Natural killer cell (primary cell): ENCODE data around the gene GNPNAT1. TPM values are rescaled to one million over a fixed set of nuclear protein-coding genes. Genes with fewer than 3 reads are reported as not detected.

Source experiments
- ATAC-seq, 3 donors: fragments of 150-1000 bp in 2 of 3; fragments of 200-7000 bp in 1 of 3; cut with Tn5 transposase; 1 replicate in 1 of 3; 2 replicates in 2 of 3; pipeline ENCODE4 v1.10.0; 2021; ENCODE audit warnings: mild to moderate bottlenecking in 2 of 3, moderate library complexity in 2 of 3
- DNase-seq, 2 donors: peaks; one replicate each; pipeline versions ENCODE4 v3.0.0 to v3.0.0-alpha.2; 2013 to 2021; ENCODE audit warnings: mixed read lengths in 1 of 2
- H3K27ac ChIP-seq: one replicate; pipeline ENCODE4 v1.5.1; 2013; ENCODE audit warnings: mild to moderate bottlenecking, low read length
- H3K27me3 ChIP-seq: one replicate; pipeline ENCODE4 v1.6.1; 2013; ENCODE audit warnings: low read length; ENCODE audit not compliant: control insufficient read depth, insufficient read depth
- H3K36me3 ChIP-seq: one replicate; pipeline ENCODE4 v1.6.1; 2013; ENCODE audit warnings: low read length; ENCODE audit not compliant: control insufficient read depth, insufficient read depth
- H3K4me1 ChIP-seq: one replicate; pipeline ENCODE4 v1.6.1; 2013; ENCODE audit warnings: low read length; ENCODE audit not compliant: control insufficient read depth, insufficient read depth
- H3K4me3 ChIP-seq: one replicate; pipeline ENCODE4 v1.5.1; 2013; ENCODE audit warnings: low read length
- H3K9me3 ChIP-seq: one replicate; pipeline ENCODE4 v1.6.1; 2013; ENCODE audit warnings: low read length; ENCODE audit not compliant: control insufficient read depth, insufficient read depth
- H3K27ac Mint-ChIP-seq, 2 donors: one replicate each; pipeline ENCODE4 v1.8.0; 2022; ENCODE audit warnings: mild to moderate bottlenecking in 2 of 2, mixed read lengths in 2 of 2, moderate library complexity in 1 of 2
- H3K27me3 Mint-ChIP-seq, 2 donors: one replicate each; pipeline ENCODE4 v1.8.0; 2022; ENCODE audit warnings: low read depth in 2 of 2, mixed read lengths in 2 of 2
- H3K36me3 Mint-ChIP-seq: one replicate; pipeline ENCODE4 v1.8.0; 2022; ENCODE audit warnings: mixed read lengths
- H3K4me1 Mint-ChIP-seq, 2 donors: one replicate each; pipeline ENCODE4 v1.8.0; 2022; ENCODE audit warnings: mixed read lengths in 2 of 2
- H3K4me3 Mint-ChIP-seq: one replicate; pipeline ENCODE4 v1.8.0; 2022; ENCODE audit warnings: mild to moderate bottlenecking, moderate library complexity, mixed read lengths
- H3K9me3 Mint-ChIP-seq, 2 donors: one replicate each; pipeline ENCODE4 v1.8.0; 2022; ENCODE audit warnings: mixed read lengths in 2 of 2
- WGBS: methylation state at CpG from one replicate; pipeline ENCODE4 v1.1.7; 2013; ENCODE audit warnings: missing lambda C conversion rate; ENCODE audit not compliant: insufficient coverage; 5-methylcytosine and 5-hydroxymethylcytosine counted together
- intact Hi-C: fragments of 100-400 bp; cut with micrococcal nuclease; formaldehyde crosslinking; loops from one replicate; pipeline ENCODE4 v1.14.2; 2022
- total RNA-seq, 4 donors: library from RNA; stranded (reverse); fragments of 120-200 nt in 1 of 4; gene quantifications; one replicate each; pipeline versions ENCODE4 v1.2.3 to v1.2.4, GENCODE V29; 2013 to 2022
- TF ChIP-seq, protein P1 (sequence below): fragments of 200-600 bp; IDR thresholded peaks from one replicate; pipeline ENCODE4 v1.8.0; 2022; ENCODE audit warnings: antibody characterized with exemption

GNPNAT1 gene
- total RNA-seq, 3 donors from 2014 or later (not counting 1 experiment from before 2014, with no cell fraction given), result 5.6 to 7.5 (median 7.0) TPM

DNA sequence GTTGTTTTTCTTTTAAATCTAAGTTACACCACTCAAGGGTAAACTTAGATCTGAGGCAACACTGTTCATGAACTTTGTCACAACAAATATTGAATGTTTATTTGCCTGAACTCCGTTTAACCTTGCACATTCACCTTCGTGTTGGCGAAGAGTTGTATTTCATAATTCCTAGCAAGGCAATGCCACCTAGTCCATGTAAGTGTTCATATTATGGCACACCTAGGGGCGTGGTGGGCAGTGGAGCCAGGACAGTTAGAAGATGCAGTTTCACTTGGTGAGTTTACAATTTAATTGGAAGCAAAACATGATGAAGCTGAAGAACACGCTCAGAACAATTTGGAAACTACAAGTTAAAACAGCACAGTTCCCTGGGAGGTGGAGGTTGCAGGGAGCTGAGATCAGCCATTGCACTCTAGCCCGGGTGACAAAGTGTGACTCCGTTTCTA, 30.4 kb upstream of the GNPNAT1 start:
- intact Hi-C loops, result loop anchor here (2.0 kb wide), 1 partner anchor 233 kb away; no protein-coding TSS in a partner anchor
- H3K4me1 ChIP-seq, result no peaks in the 10 kb centered on the region
- no peaks in the 10 kb centered on the region for H3K27me3 Mint-ChIP-seq
- 88% methylated on average over 5 of the region's 7 CpGs for WGBS
- no peaks in the 10 kb centered on the region for H3K4me1 Mint-ChIP-seq
- H3K27ac Mint-ChIP-seq, result no peak overlapping the region
- no peak overlapping the region for H3K4me3 Mint-ChIP-seq
- H3K27ac ChIP-seq, result no peak overlapping the region
- no peaks in the 10 kb centered on the region for H3K27me3 ChIP-seq
- no peaks in the 10 kb centered on the region for H3K9me3 Mint-ChIP-seq
- H3K36me3 Mint-ChIP-seq, result no peaks in the 10 kb centered on the region
- TF ChIP-seq, protein P1, sequence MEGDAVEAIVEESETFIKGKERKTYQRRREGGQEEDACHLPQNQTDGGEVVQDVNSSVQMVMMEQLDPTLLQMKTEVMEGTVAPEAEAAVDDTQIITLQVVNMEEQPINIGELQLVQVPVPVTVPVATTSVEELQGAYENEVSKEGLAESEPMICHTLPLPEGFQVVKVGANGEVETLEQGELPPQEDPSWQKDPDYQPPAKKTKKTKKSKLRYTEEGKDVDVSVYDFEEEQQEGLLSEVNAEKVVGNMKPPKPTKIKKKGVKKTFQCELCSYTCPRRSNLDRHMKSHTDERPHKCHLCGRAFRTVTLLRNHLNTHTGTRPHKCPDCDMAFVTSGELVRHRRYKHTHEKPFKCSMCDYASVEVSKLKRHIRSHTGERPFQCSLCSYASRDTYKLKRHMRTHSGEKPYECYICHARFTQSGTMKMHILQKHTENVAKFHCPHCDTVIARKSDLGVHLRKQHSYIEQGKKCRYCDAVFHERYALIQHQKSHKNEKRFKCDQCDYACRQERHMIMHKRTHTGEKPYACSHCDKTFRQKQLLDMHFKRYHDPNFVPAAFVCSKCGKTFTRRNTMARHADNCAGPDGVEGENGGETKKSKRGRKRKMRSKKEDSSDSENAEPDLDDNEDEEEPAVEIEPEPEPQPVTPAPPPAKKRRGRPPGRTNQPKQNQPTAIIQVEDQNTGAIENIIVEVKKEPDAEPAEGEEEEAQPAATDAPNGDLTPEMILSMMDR, result no peak
- no peak overlapping the region for H3K4me3 ChIP-seq
- ATAC-seq (no peak), DNase-seq (no peak)
- H3K9me3 ChIP-seq, result no peaks in the 10 kb centered on the region
- no peaks in the 10 kb centered on the region for H3K36me3 ChIP-seq

DNA sequence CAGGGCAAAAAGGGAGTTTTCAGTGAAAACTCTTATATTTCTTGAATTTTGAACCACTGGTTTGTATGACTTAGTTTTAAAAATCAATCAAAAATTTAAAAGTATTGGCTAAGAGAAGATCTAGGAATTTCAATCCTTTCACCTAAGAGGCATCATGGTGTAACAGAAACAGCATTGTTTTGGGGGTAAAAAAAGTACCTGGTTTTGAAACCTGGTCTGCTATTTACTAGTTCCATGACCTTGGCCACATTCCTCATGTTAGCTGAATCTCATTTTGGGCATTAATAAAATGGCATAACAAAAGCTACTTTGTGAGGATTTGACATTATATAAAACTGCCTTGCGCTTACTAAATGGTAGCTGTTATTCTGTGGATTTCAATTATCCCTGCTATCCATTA, 16.7 kb upstream of the GNPNAT1 start:
- TF ChIP-seq, protein P1, result no peak
- Histone ChIP-seq H3K27me3 (no peaks in the 10 kb centered on the region), H3K4me3 (no peak overlapping the region), H3K4me1 (no peaks in the 10 kb centered on the region), H3K9me3 (no peaks in the 10 kb centered on the region), H3K36me3 (no peaks in the 10 kb centered on the region), H3K27ac (no peak overlapping the region)
- Mint-ChIP-seq H3K27ac (no peak overlapping the region), H3K4me1 (no peaks in the 10 kb centered on the region), H3K9me3 (no peaks in the 10 kb centered on the region), H3K27me3 (no peaks in the 10 kb centered on the region), H3K36me3 (no peaks in the 10 kb centered on the region), H3K4me3 (no peak overlapping the region)
- DNase-seq (no peak), ATAC-seq (no peak)
- intact Hi-C loops, result no loop called here
- WGBS, result 100% methylated on average over 1 of the region's 1 CpG

GRCh38 chr14:52806115-52806514, 14.7 kb upstream of the GNPNAT1 start:
- no peaks in the 10 kb centered on the region for H3K9me3 ChIP-seq
- H3K4me3 ChIP-seq, result no peak overlapping the region
- 68% methylated on average over 3 of the region's 4 CpGs for WGBS
- no peaks in the 10 kb centered on the region for H3K36me3 ChIP-seq
- Mint-ChIP-seq H3K27me3 (no peaks in the 10 kb centered on the region), H3K4me1 (peaks cover 0 to 6% of the 10 kb centered on the region in 2 donors), H3K36me3 (no peaks in the 10 kb centered on the region), H3K9me3 (no peaks in the 10 kb centered on the region), H3K4me3 (no peak overlapping the region), H3K27ac (no peak overlapping the region)
- no peaks in the 10 kb centered on the region for H3K27me3 ChIP-seq
- no peaks in the 10 kb centered on the region for H3K4me1 ChIP-seq
- ATAC-seq, result no peak
- intact Hi-C loops, result no loop called here
- no peak for DNase-seq
- H3K27ac ChIP-seq, result no peak overlapping the region
- TF ChIP-seq, protein P1, result no peak

GRCh38 chr14:52802597-52802996, 11.2 kb upstream of the GNPNAT1 start:
- H3K27me3 Mint-ChIP-seq, result no peaks in the 10 kb centered on the region
- Histone ChIP-seq H3K9me3 (peaks cover 2% of the 10 kb centered on the region), H3K4me3 (no peak overlapping the region), H3K36me3 (no peaks in the 10 kb centered on the region), H3K27ac (no peak overlapping the region), H3K27me3 (no peaks in the 10 kb centered on the region), H3K4me1 (peaks cover 2% of the 10 kb centered on the region)
- DNase-seq, result no peak
- H3K36me3 Mint-ChIP-seq, result no peaks in the 10 kb centered on the region
- TF ChIP-seq, protein P1, result no peak
- WGBS, result 93% methylated on average over 2 of the region's 3 CpGs
- H3K4me1 Mint-ChIP-seq, result peaks cover 10 to 24% of the 10 kb centered on the region in 2 donors
- no peaks in the 10 kb centered on the region for H3K9me3 Mint-ChIP-seq
- intact Hi-C loops, result no loop called here
- ATAC-seq, result no peak
- no peak overlapping the region for H3K4me3 Mint-ChIP-seq
- H3K27ac Mint-ChIP-seq, result no peak overlapping the region
